Testis (tissue), 3 donors: ENCODE measurements around the gene ZNF687. TPM values are rescaled to one million over a fixed set of nuclear protein-coding genes. Genes with fewer than 3 reads are reported as not detected.

ENCODE experiments used
- DNase-seq: peaks from one replicate; pipeline ENCODE4 v3.0.0-alpha.2; 2019
- H3K27ac ChIP-seq, 2 donors: fragments of 200-600 bp; sonication (generic); one replicate each; pipeline ENCODE4 v1.5.1; 2019
- H3K27me3 ChIP-seq: fragments of 200-600 bp; sonication (generic); one replicate; pipeline ENCODE4 v1.5.1; 2019
- H3K36me3 ChIP-seq: fragments of 200-600 bp; sonication (generic); one replicate; pipeline ENCODE4 v1.5.1; 2017; ENCODE audit warnings: low read depth; ENCODE audit errors: missing control alignments
- H3K4me1 ChIP-seq: fragments of 200-600 bp; sonication (generic); one replicate; pipeline ENCODE4 v1.5.1; 2019
- H3K4me3 ChIP-seq, 2 donors: fragments of 200-600 bp; sonication (generic); one replicate each; pipeline ENCODE4 v1.5.1; 2017 to 2019
- H3K9me3 ChIP-seq: fragments of 200-600 bp; sonication (generic); one replicate; pipeline ENCODE4 v1.5.1; 2017
- POLR2A ChIP-seq: fragments of 450-650 bp; IDR thresholded peaks from one replicate; pipeline ENCODE4 v1.6.1; 2017; ENCODE audit warnings: antibody characterized with exemption, mild to moderate bottlenecking, moderate library complexity
- WGBS, 2 donors: methylation state at CpG; one replicate each; pipeline ENCODE4 v1.1.5; 2018; 5-methylcytosine and 5-hydroxymethylcytosine counted together
- intact Hi-C: fragments of 100-400 bp; cut with DNase I; formaldehyde crosslinking; loops from one replicate; pipeline ENCODE4 v1.15.1; 2023; ENCODE audit warnings: low total_unique reads
- polyA plus RNA-seq: library from polyadenylated mRNA; stranded (reverse); fragments of 350-450 nt; fragmentation: Illumina TruSeq; extraction: RNeasy Lipid Tissue Mini Kit (QIAGEN cat#74804); gene quantifications from one replicate; pipeline ENCODE4 v1.2.3, GENCODE V29; 2014; ENCODE audit warnings: low read depth, low replicate concordance; ENCODE audit not compliant: insufficient read depth
- total RNA-seq, 2 donors: library from RNA; depleted of rRNA; stranded (reverse); fragments of >200 nt; gene quantifications; one replicate each; pipeline ENCODE4 v1.2.3, GENCODE V29; 2016
- TF ChIP-seq, protein P1 (sequence below), 3 experiments: fragments of 450-650 bp in 2 of 3; fragments of 200-600 bp in 1 of 3; sonication (generic) in 1 of 3; IDR thresholded peaks; one replicate each; pipeline ENCODE4 v1.5.1; 2016 to 2019; ENCODE audit warnings: antibody characterized with exemption in 3 of 3, mild to moderate bottlenecking in 2 of 3, moderate library complexity in 1 of 3

The ZNF687 gene
- total and polyA plus RNA-seq, 3 donors from 2014 or later = 38.4 to 58.2 (median 39.9) TPM

- WGBS, 2 donors = 26 to 45% methylated on average over 1 of the region's 1 CpG
- Histone ChIP-seq H3K27me3 (no peaks in the 10 kb centered on the region), H3K27ac (peak overlapping the region in 1 of 2 donors; percentile 29), H3K9me3 (no peaks in the 10 kb centered on the region), H3K4me1 (no peaks in the 10 kb centered on the region), H3K36me3 (no peaks in the 10 kb centered on the region), H3K4me3 (no peak overlapping the region)
- intact Hi-C loops = no loop called here
- no peak for DNase-seq
- no peak for TF ChIP-seq POLR2A
- TF ChIP-seq, protein P1, sequence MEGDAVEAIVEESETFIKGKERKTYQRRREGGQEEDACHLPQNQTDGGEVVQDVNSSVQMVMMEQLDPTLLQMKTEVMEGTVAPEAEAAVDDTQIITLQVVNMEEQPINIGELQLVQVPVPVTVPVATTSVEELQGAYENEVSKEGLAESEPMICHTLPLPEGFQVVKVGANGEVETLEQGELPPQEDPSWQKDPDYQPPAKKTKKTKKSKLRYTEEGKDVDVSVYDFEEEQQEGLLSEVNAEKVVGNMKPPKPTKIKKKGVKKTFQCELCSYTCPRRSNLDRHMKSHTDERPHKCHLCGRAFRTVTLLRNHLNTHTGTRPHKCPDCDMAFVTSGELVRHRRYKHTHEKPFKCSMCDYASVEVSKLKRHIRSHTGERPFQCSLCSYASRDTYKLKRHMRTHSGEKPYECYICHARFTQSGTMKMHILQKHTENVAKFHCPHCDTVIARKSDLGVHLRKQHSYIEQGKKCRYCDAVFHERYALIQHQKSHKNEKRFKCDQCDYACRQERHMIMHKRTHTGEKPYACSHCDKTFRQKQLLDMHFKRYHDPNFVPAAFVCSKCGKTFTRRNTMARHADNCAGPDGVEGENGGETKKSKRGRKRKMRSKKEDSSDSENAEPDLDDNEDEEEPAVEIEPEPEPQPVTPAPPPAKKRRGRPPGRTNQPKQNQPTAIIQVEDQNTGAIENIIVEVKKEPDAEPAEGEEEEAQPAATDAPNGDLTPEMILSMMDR (IDR thresholded peaks at IDR 0.05) = no peak
These were observed 43.7 kb upstream of the ZNF687 start for GRCh38 chr1:151238467-151238739.

GRCh38 chr1:151242442-151242841, 39.7 kb upstream of the ZNF687 start:
- DNase-seq = no peak
- H3K4me1 ChIP-seq = no peaks in the 10 kb centered on the region
- H3K36me3 ChIP-seq = no peaks in the 10 kb centered on the region
- no peaks in the 10 kb centered on the region for H3K9me3 ChIP-seq
- intact Hi-C loops = no loop called here
- 83 to 92% methylated on average over 2 of the region's 2 CpGs for WGBS, 2 donors
- H3K27ac ChIP-seq = no peak overlapping the region
- TF ChIP-seq, protein P1 (IDR thresholded peaks at IDR 0.05) = no peak
- no peak for TF ChIP-seq POLR2A
- H3K27me3 ChIP-seq = no peaks in the 10 kb centered on the region
- no peak overlapping the region for H3K4me3 ChIP-seq

DNA sequence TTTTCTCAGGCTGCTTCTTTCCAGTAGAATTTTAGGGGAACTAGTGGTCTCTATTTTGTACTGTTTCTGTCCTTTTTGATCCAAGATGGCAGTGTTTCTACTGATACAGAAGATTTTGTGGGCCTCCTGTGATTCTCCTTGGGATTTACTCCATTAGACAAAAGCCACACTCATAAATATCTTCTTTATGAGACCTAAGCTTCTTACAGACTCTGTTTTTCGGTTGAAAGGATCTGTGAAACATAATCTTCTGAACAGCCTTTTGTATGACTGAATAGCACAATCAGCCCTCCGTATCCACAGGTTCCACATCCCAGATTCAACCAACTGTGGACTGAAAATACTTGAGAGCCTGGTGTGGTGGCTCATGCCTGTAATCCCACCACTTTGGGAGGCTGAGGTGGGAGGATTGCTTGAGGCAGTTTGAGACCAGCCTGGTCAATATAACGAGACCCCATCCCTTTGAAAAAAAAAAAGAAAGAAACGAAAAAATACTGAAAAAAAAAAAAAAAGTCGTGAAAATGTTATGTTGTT, 38.3 kb upstream of the ZNF687 start:
- no peaks in the 10 kb centered on the region for H3K36me3 ChIP-seq
- 81 to 82% methylated on average over 5 of the region's 5 CpGs for WGBS, 2 donors
- no peak overlapping the region for H3K27ac ChIP-seq
- TF ChIP-seq, protein P1 (IDR thresholded peaks at IDR 0.05) = no peak
- TF ChIP-seq POLR2A = no peak
- DNase-seq = no peak
- H3K4me3 ChIP-seq = no peak overlapping the region
- no peaks in the 10 kb centered on the region for H3K4me1 ChIP-seq
- H3K9me3 ChIP-seq = no peaks in the 10 kb centered on the region
- intact Hi-C loops = no loop called here
- no peaks in the 10 kb centered on the region for H3K27me3 ChIP-seq

DNA sequence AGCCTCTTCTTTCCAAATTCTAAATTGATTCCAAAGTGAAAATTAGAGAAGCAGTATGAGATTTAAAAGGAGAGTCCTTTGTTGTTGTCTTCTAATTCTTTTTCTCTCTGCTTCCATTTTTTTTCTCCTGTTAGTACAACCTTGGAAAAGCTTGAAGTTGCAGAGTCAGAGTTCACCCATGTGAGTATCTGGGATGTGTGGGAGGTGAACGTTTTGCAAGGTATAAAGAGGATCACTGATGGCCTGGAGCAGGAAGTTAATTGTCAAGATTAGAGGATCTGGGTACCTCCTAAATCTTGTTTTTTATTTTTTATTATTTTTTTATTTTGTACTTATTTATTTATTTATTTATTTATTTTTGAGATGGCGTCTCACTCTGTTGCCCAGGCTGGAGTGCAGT, 35.3 kb upstream of the ZNF687 start:
- TF ChIP-seq POLR2A = no peak
- TF ChIP-seq, protein P1 (IDR thresholded peaks at IDR 0.05) = no peak
- H3K27ac ChIP-seq = no peak overlapping the region
- H3K36me3 ChIP-seq = no peaks in the 10 kb centered on the region
- intact Hi-C loops = no loop called here
- H3K4me1 ChIP-seq = no peaks in the 10 kb centered on the region
- H3K4me3 ChIP-seq = no peak overlapping the region
- no peaks in the 10 kb centered on the region for H3K9me3 ChIP-seq
- H3K27me3 ChIP-seq = no peaks in the 10 kb centered on the region
- no peak for DNase-seq
- WGBS, 2 donors = 66 to 67% methylated on average over 2 of the region's 2 CpGs

DNA sequence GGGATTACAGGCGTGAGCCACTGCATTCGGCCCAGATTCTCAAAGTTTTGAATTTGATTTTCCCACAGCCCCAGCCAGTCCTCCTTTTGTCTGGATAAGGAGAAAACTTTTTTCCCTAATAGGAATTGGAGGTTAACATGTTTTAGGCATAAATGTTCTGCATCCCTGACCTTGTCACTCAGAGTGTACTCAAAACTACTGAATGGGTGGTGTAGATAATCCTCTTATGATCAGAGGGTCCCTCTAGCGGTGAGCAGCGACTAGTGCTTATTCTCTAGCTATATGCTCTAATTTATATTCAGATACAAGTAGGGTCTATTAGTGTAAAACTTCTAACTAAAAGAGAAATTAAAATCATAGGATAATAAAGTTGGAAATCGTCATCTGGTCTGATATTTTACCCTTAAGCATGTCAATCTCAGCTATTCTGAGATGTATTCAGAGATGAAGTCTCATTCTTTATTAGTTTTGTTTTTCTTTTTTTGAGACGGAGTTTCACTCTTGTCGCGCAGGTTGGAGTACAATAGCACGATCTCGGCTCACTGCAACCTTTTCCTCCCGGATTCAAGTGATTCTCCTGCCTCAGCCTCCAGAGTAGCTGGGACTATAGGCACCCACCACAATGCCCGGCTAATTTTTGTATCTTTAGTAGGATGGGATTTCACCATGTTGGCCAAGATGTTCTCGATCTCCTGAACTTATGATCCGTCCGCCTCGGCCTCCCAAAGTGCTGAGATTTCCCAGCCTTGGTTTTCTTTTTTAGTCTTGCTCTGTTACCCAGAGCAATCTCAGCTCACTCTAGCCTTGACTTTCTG, 30.2 kb upstream of the ZNF687 start:
- peak; percentile 93 for DNase-seq
- no peak overlapping the region for H3K27ac ChIP-seq
- TF ChIP-seq, protein P1 (IDR thresholded peaks at IDR 0.05) = peak; percentile 76 to 87 (median 84)
- no peak for TF ChIP-seq POLR2A
- intact Hi-C loops = loop anchor here (10.0 kb wide), 1 partner anchor 47 kb away; no protein-coding TSS in a partner anchor
- no peaks in the 10 kb centered on the region for H3K9me3 ChIP-seq
- H3K4me1 ChIP-seq = peaks cover 10% of the 10 kb centered on the region
- no peaks in the 10 kb centered on the region for H3K27me3 ChIP-seq
- H3K4me3 ChIP-seq = no peak overlapping the region
- WGBS, 2 donors = 63 to 64% methylated on average over 16 of the region's 16 CpGs
- no peaks in the 10 kb centered on the region for H3K36me3 ChIP-seq
